Neural cell (in vitro differentiated cells): Measurements from ENCODE around the gene GTF2H1. TPM values are rescaled to one million over a fixed set of nuclear protein-coding genes. Genes with fewer than 3 reads are reported as not detected.

Source experiments
- H2AFZ ChIP-seq: fragments of 200-600, 300-800 bp; sonication (generic), shearing (Covaris generic); 2 replicates; pipeline ENCODE4 v1.6.0; 2014; ENCODE audit warnings: low read depth, mild to moderate bottlenecking, antibody characterized with exemption, low read length, moderate library complexity
- H3F3A ChIP-seq: fragments of 200-600 bp; shearing (Covaris generic); 2 replicates; pipeline ENCODE4 v1.6.1; 2016; ENCODE audit warnings: mild to moderate bottlenecking, moderate library complexity, mixed read lengths, antibody characterized with exemption, low read length; ENCODE audit not compliant: insufficient read depth, poor library complexity, severe bottlenecking
- H3K27ac ChIP-seq: fragments of 200-600, 300-800 bp; sonication (generic), shearing (Covaris generic); 2 replicates; pipeline ENCODE4 v1.5.1; 2014; ENCODE audit warnings: mild to moderate bottlenecking, low read length, moderate library complexity
- H3K27me3 ChIP-seq: fragments of 300-800, 200-600 bp; sonication (generic), shearing (Covaris generic); 2 replicates; pipeline ENCODE4 v1.6.0; 2014; ENCODE audit warnings: mild to moderate bottlenecking, low read depth, low read length, moderate library complexity; ENCODE audit not compliant: insufficient read depth
- H3K36me3 ChIP-seq: fragments of 300-800, 200-600 bp; sonication (generic), shearing (Covaris generic); 2 replicates; pipeline ENCODE4 v1.5.1; 2014; ENCODE audit warnings: mild to moderate bottlenecking, antibody characterized with exemption, low read length, moderate library complexity; ENCODE audit not compliant: insufficient read depth
- H3K4me2 ChIP-seq: fragments of 300-800, 200-600 bp; sonication (generic), shearing (Covaris generic); 2 replicates; pipeline ENCODE4 v1.6.0; 2014; ENCODE audit warnings: mild to moderate bottlenecking, low read length
- H3K4me3 ChIP-seq: fragments of 300-800, 200-600 bp; sonication (generic), shearing (Covaris generic); 2 replicates; pipeline ENCODE4 v1.5.1; 2014; ENCODE audit warnings: mild to moderate bottlenecking, low read length, moderate library complexity
- H3K79me2 ChIP-seq: fragments of 200-600 bp; shearing (Covaris generic); replicated peaks from 2 replicates; pipeline ENCODE4 v1.6.0; 2014; ENCODE audit warnings: mild to moderate bottlenecking, low read length, moderate library complexity; ENCODE audit not compliant: insufficient read depth
- H3K9ac ChIP-seq: fragments of 300-800, 200-600 bp; sonication (generic), shearing (Covaris generic); 2 replicates; pipeline ENCODE4 v1.6.1; 2016; ENCODE audit warnings: mild to moderate bottlenecking, low read length, mixed read lengths
- H3K9me2 ChIP-seq: fragments of 200-600 bp; shearing (Covaris generic); 2 replicates; pipeline ENCODE4 v1.6.1; 2016; ENCODE audit warnings: mild to moderate bottlenecking, low read length, mixed read lengths; ENCODE audit not compliant: insufficient read depth
- H3K9me3 ChIP-seq: fragments of 200-600, 300-800 bp; sonication (generic), shearing (Covaris generic); 2 replicates; pipeline ENCODE4 v1.6.1; 2016; ENCODE audit warnings: mild to moderate bottlenecking, mixed run types, low read length, moderate library complexity, mixed read lengths
- H4K20me1 ChIP-seq: fragments of 200-600 bp; shearing (Covaris generic); 2 replicates; pipeline ENCODE4 v1.6.1; 2016; ENCODE audit warnings: mild to moderate bottlenecking, mixed run types; ENCODE audit not compliant: insufficient read depth
- EP300 ChIP-seq: fragments of 450-650 bp; conservative IDR thresholded peaks from 2 replicates; pipeline ENCODE4 v1.6.1; 2014; ENCODE audit warnings: antibody characterized with exemption, mild to moderate bottlenecking, moderate library complexity; ENCODE audit not compliant: poor library complexity, severe bottlenecking
- EZH2 ChIP-seq: fragments of 200-600, 300-800 bp; shearing (Covaris generic), sonication (generic); IDR thresholded peaks from 2 replicates; pipeline ENCODE4 v1.6.1; 2014; ENCODE audit warnings: antibody characterized with exemption, low read length, borderline replicate concordance, mild to moderate bottlenecking; ENCODE audit not compliant: insufficient read depth, poor library complexity, severe bottlenecking
- MXI1 ChIP-seq: fragments of 450-650 bp; conservative IDR thresholded peaks from 2 replicates; pipeline ENCODE4 v1.6.1; 2014; ENCODE audit warnings: antibody characterized with exemption, mild to moderate bottlenecking; ENCODE audit not compliant: poor library complexity, severe bottlenecking
- POLR2AphosphoS5 ChIP-seq: IDR thresholded peaks from 2 replicates; pipeline ENCODE4 v1.6.1; 2012
- RAD21 ChIP-seq: fragments of 450-650 bp; conservative IDR thresholded peaks from 2 replicates; pipeline ENCODE4 v1.6.1; 2014; ENCODE audit warnings: antibody characterized with exemption, mild to moderate bottlenecking, moderate library complexity
- SMC3 ChIP-seq: fragments of 450-650 bp; conservative IDR thresholded peaks from 2 replicates; pipeline ENCODE4 v1.6.1; 2014; ENCODE audit warnings: antibody characterized with exemption, mild to moderate bottlenecking, moderate library complexity; ENCODE audit not compliant: poor library complexity
- TAF1 ChIP-seq: IDR thresholded peaks from 2 replicates; pipeline ENCODE4 v1.6.1; 2012; ENCODE audit warnings: low read depth
- polyA plus RNA-seq: library from polyadenylated mRNA; depleted of rRNA; stranded (reverse); fragments of >200 nt; gene quantifications from 2 replicates; pipeline ENCODE4 v1.2.3, GENCODE V29; 2014
- TF ChIP-seq, protein P1 (sequence below): fragments of 450-650 bp; IDR thresholded peaks from 2 replicates; pipeline ENCODE4 v1.5.1; 2014; ENCODE audit warnings: antibody characterized with exemption, mild to moderate bottlenecking, moderate library complexity; ENCODE audit not compliant: poor library complexity, severe bottlenecking
- TF ChIP-seq, protein P2 (sequence below): IDR thresholded peaks from 2 replicates; pipeline ENCODE4 v1.6.1; 2012; ENCODE audit warnings: borderline replicate concordance

Gene GTF2H1
- polyA plus RNA-seq, 1 donor from 2014 or later, result 109 TPM

DNA sequence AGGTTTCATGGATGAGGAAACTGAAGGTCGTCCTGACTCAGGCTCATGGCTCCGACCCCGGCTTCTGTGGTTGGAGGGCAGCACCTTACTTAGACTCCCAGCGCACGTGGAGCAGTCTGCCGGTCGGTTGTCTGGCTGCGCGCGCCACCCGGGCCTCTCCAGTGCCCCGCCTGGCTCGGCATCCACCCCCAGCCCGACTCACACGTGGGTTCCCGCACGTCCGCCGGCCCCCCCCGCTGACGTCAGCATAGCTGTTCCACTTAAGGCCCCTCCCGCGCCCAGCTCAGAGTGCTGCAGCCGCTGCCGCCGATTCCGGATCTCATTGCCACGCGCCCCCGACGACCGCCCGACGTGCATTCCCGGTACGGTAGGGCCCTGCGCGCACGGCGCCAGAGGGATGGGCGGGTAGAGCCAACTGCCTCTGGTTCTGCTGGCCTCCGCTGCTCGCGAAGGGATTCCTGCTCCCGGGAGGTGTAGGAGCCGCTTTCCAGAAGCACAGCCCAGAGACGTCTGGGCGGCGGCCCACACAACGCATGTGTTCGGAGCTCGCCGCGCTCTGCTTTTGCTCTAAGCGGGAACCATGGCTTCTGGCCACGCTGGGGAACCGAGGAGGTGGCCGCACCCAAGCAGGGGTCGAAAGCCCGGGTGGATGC is 72.0 kb downstream of the GTF2H1 start, which contains the start of gene LDHA:
Gene LDHA (plus strand): TSS at position 289 of the 653 bp plus-strand sequence. CDS start 2,280 bp downstream, outside the sequence.
- Histone ChIP-seq H3K4me3 (peak within 1 kb of the TSS; percentile 71), H3K27ac (peak within 1 kb of the TSS; percentile 80), H2AFZ (peak within 1 kb of the TSS; percentile 75), H3F3A (peaks cover 5% of the 10 kb centered on the region), H3K36me3 (no peaks in the 10 kb centered on the region), H3K4me2 (peak within 1 kb of the TSS; percentile 85), H4K20me1 (no peaks in the 10 kb centered on the region), H3K27me3 (no peaks in the 10 kb centered on the region), H3K9ac (peak within 1 kb of the TSS; percentile 81), H3K9me3 (no peaks in the 10 kb centered on the region), H3K9me2 (no peaks in the 10 kb centered on the region), H3K79me2 (no peaks in the 10 kb centered on the region)
- no peak for TF ChIP-seq TAF1
- TF ChIP-seq, protein P1, sequence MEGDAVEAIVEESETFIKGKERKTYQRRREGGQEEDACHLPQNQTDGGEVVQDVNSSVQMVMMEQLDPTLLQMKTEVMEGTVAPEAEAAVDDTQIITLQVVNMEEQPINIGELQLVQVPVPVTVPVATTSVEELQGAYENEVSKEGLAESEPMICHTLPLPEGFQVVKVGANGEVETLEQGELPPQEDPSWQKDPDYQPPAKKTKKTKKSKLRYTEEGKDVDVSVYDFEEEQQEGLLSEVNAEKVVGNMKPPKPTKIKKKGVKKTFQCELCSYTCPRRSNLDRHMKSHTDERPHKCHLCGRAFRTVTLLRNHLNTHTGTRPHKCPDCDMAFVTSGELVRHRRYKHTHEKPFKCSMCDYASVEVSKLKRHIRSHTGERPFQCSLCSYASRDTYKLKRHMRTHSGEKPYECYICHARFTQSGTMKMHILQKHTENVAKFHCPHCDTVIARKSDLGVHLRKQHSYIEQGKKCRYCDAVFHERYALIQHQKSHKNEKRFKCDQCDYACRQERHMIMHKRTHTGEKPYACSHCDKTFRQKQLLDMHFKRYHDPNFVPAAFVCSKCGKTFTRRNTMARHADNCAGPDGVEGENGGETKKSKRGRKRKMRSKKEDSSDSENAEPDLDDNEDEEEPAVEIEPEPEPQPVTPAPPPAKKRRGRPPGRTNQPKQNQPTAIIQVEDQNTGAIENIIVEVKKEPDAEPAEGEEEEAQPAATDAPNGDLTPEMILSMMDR, result no peak
- no peak for TF ChIP-seq POLR2AphosphoS5
- TF ChIP-seq, protein P2, sequence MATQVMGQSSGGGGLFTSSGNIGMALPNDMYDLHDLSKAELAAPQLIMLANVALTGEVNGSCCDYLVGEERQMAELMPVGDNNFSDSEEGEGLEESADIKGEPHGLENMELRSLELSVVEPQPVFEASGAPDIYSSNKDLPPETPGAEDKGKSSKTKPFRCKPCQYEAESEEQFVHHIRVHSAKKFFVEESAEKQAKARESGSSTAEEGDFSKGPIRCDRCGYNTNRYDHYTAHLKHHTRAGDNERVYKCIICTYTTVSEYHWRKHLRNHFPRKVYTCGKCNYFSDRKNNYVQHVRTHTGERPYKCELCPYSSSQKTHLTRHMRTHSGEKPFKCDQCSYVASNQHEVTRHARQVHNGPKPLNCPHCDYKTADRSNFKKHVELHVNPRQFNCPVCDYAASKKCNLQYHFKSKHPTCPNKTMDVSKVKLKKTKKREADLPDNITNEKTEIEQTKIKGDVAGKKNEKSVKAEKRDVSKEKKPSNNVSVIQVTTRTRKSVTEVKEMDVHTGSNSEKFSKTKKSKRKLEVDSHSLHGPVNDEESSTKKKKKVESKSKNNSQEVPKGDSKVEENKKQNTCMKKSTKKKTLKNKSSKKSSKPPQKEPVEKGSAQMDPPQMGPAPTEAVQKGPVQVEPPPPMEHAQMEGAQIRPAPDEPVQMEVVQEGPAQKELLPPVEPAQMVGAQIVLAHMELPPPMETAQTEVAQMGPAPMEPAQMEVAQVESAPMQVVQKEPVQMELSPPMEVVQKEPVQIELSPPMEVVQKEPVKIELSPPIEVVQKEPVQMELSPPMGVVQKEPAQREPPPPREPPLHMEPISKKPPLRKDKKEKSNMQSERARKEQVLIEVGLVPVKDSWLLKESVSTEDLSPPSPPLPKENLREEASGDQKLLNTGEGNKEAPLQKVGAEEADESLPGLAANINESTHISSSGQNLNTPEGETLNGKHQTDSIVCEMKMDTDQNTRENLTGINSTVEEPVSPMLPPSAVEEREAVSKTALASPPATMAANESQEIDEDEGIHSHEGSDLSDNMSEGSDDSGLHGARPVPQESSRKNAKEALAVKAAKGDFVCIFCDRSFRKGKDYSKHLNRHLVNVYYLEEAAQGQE, result no peak
- no peak for TF ChIP-seq EP300
- no peak for TF ChIP-seq MXI1
- TF ChIP-seq EZH2, result no peak
- TF ChIP-seq SMC3, result no peak
- TF ChIP-seq RAD21, result no peak

DNA sequence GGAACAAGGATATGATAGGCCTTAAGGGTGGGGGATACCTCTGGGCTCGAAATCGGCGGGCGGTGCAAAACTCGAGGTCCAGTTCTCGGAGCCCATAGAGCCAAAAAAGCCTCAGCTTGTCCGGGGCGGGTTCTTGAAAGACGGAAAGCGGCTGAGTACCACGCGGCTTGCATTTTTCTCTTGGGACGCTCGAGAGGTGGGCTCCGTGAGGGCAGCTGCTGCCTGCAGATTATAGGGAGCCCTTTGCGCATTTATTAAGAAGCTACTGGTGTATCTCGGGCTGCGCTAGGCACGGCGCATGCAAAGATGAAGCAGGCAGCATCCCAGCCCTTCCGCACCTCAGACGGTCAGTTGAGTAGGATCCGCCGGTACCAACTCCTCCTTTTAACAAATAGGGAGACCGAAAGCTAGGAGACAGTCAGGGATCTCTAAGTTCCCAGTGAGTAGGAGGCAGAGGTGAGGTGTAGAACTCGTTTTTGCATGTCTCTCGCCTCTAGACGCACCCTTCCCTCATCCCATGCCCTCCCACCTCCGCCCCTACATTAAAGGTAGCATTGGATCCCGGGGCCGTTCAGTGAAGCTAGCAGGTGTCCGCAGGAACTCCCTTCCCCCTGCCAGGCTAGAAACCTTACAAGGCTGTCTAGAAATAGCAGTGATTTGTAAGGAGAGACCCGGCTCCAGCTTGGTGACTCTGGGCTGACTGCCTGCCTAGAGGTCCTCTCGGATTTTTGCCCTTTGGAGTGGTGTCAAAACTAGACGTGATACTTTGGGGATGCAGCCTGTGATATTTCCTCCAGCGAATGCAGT is 72.8 kb downstream of the GTF2H1 start:
- H3K79me2 ChIP-seq, result no peaks in the 10 kb centered on the region
- H4K20me1 ChIP-seq, result no peaks in the 10 kb centered on the region

More for the DNA sequence above, 72.8 kb downstream of the GTF2H1 start:
- Histone ChIP-seq H3K4me3 (peak overlapping the region; percentile 71), H3K9ac (peak overlapping the region; percentile 81), H2AFZ (peak overlapping the region; percentile 75), H3K27me3 (no peaks in the 10 kb centered on the region), H3K9me3 (no peaks in the 10 kb centered on the region), H3F3A (peaks cover 5% of the 10 kb centered on the region), H3K27ac (peak overlapping the region; percentile 80), H3K36me3 (no peaks in the 10 kb centered on the region), H3K4me2 (peak overlapping the region; percentile 85), H3K9me2 (no peaks in the 10 kb centered on the region)
- no peak for TF ChIP-seq EZH2
